Liver (tissue), 9 donors: ENCODE results near the gene URM1. TPM values are rescaled to one million over a fixed set of nuclear protein-coding genes. Genes with fewer than 3 reads are reported as not detected.

Experiments used
- DNase-seq: peaks from one replicate; pipeline ENCODE4 v3.0.0-alpha.2; 2017; ENCODE audit warnings: low spot score
- H3K27ac ChIP-seq, 2 donors: one replicate each; pipeline ENCODE4 v1.7.0; 2013; ENCODE audit warnings: inconsistent platforms in 2 of 2, low read length in 2 of 2, control low read depth in 1 of 2, low read depth in 1 of 2, mild to moderate bottlenecking in 1 of 2
- H3K27me3 ChIP-seq, 4 donors: one replicate each; pipeline versions ENCODE4 v1.6.1 to v1.7.0; 2013; ENCODE audit warnings: low read length in 3 of 4, inconsistent platforms in 1 of 4, mild to moderate bottlenecking in 1 of 4, moderate library complexity in 1 of 4; ENCODE audit not compliant: control insufficient read depth in 4 of 4, insufficient read depth in 4 of 4
- H3K36me3 ChIP-seq, 4 donors: one replicate each; pipeline versions ENCODE4 v1.6.1 to v1.7.0; 2013; ENCODE audit warnings: low read length in 3 of 4, mild to moderate bottlenecking in 3 of 4, low read depth in 1 of 4, moderate library complexity in 1 of 4; ENCODE audit not compliant: control insufficient read depth in 4 of 4, insufficient read depth in 3 of 4
- H3K4me1 ChIP-seq, 4 donors: one replicate each; pipeline versions ENCODE4 v1.6.1 to v1.7.0; 2013; ENCODE audit warnings: low read length in 3 of 4, mild to moderate bottlenecking in 3 of 4, moderate library complexity in 1 of 4; ENCODE audit not compliant: control insufficient read depth in 4 of 4, insufficient read depth in 4 of 4
- H3K4me3 ChIP-seq, 3 donors: one replicate each; pipeline versions ENCODE4 v1.6.1 to v1.7.0; 2013; ENCODE audit warnings: low read length in 3 of 3, control low read depth in 1 of 3, low read depth in 1 of 3, mild to moderate bottlenecking in 1 of 3
- H3K9ac ChIP-seq, 2 donors: one replicate each; pipeline ENCODE4 v1.7.0; 2013; ENCODE audit warnings: low read length in 2 of 2, mild to moderate bottlenecking in 2 of 2, moderate library complexity in 2 of 2, control low read depth in 1 of 2, low read depth in 1 of 2
- H3K9me3 ChIP-seq, 4 donors: one replicate each; pipeline versions ENCODE4 v1.6.1 to v1.7.0; 2013; ENCODE audit warnings: low read length in 3 of 4; ENCODE audit not compliant: control insufficient read depth in 4 of 4
- CTCF ChIP-seq: fragments of 150-350 bp; IDR thresholded peaks from 2 replicates; pipeline ENCODE4 v1.5.1; 2017; ENCODE audit warnings: improper control_type of control experiment, low read depth, low read length; ENCODE audit not compliant: missing input control
- FOXA1 ChIP-seq: IDR thresholded peaks from 2 replicates; pipeline ENCODE4 v1.6.1; 2016; ENCODE audit warnings: antibody characterized with exemption
- FOXA2 ChIP-seq: IDR thresholded peaks from 2 replicates; pipeline ENCODE4 v1.6.1; 2016; ENCODE audit warnings: antibody characterized with exemption
- GABPA ChIP-seq, 2 donors: IDR thresholded peaks in 1 of 2; conservative IDR thresholded peaks in 1 of 2; 2 replicates each; pipeline ENCODE4 v1.6.1; 2016; ENCODE audit warnings: antibody characterized with exemption in 2 of 2, mild to moderate bottlenecking in 1 of 2, moderate library complexity in 1 of 2
- HNF4A ChIP-seq, 2 donors: conservative IDR thresholded peaks; 2 replicates each; pipeline ENCODE4 v1.6.1; 2016; ENCODE audit warnings: antibody characterized with exemption in 2 of 2, mild to moderate bottlenecking in 2 of 2
- HNF4G ChIP-seq: IDR thresholded peaks from 2 replicates; pipeline ENCODE4 v1.6.1; 2016; ENCODE audit warnings: antibody characterized with exemption
- JUND ChIP-seq, 2 donors: IDR thresholded peaks; 2 replicates each; pipeline ENCODE4 v1.6.1; 2016; ENCODE audit warnings: antibody characterized with exemption in 2 of 2
- MAX ChIP-seq: IDR thresholded peaks from 2 replicates; pipeline ENCODE4 v1.6.1; 2016; ENCODE audit warnings: antibody characterized with exemption
- NR2F2 ChIP-seq: IDR thresholded peaks from 2 replicates; pipeline ENCODE4 v1.6.1; 2016; ENCODE audit warnings: antibody characterized with exemption
- RAD21 ChIP-seq, 2 donors: IDR thresholded peaks; 2 replicates each; pipeline ENCODE4 v1.6.1; 2016; ENCODE audit warnings: antibody characterized with exemption in 2 of 2, mild to moderate bottlenecking in 2 of 2
- REST ChIP-seq: IDR thresholded peaks from 2 replicates; pipeline ENCODE4 v1.6.1; 2016; ENCODE audit warnings: antibody characterized with exemption, mild to moderate bottlenecking
- RXRA ChIP-seq, 2 donors: IDR thresholded peaks; 2 replicates each; pipeline ENCODE4 v1.6.1; 2017 to 2018; ENCODE audit warnings: antibody characterized with exemption in 2 of 2, mild to moderate bottlenecking in 1 of 2
- TAF1 ChIP-seq: conservative IDR thresholded peaks from 2 replicates; pipeline ENCODE4 v1.6.1; 2016; ENCODE audit warnings: antibody characterized with exemption, mild to moderate bottlenecking
- YY1 ChIP-seq: IDR thresholded peaks from 2 replicates; pipeline ENCODE4 v1.6.1; 2016; ENCODE audit warnings: antibody characterized with exemption, mild to moderate bottlenecking
- ZBTB33 ChIP-seq: IDR thresholded peaks from 2 replicates; pipeline ENCODE4 v1.6.1; 2016; ENCODE audit warnings: antibody characterized with exemption
- WGBS: extraction: QIAGEN DNeasy Blood & Tissue Kit; methylation state at CpG from one replicate; pipeline ENCODE4 v1.1.7; 2013; 5-methylcytosine and 5-hydroxymethylcytosine counted together
- polyA plus RNA-seq, 2 donors: library from polyadenylated mRNA; stranded (reverse) in 1 of 2; unstranded in 1 of 2; fragments of 200-250 nt in 1 of 2; fragments of >200 nt in 1 of 2; fragmentation: Nextera tagmentation in 1 of 2; extraction: Ambion mirVana in 1 of 2; gene quantifications; one replicate each; pipeline versions ENCODE4 v1.2.1 to v1.2.3, GENCODE V29; 2013 to 2015
- total RNA-seq, 2 donors: library from RNA; depleted of rRNA; stranded (reverse); fragments of >200 nt; gene quantifications; one replicate each; pipeline ENCODE4 v1.2.3, GENCODE V29; 2014
- donor health status: healthy.
- donor health status: healthy.
- donor health status: healthy.
- donor health status: healthy.
- donor health status: healthy.

Gene URM1
- total and polyA plus RNA-seq, 4 donors, result 12.1 to 35.0 (median 19.5) TPM

- no peak for TF ChIP-seq NR2F2
- TF ChIP-seq MAX, result no peak
These were observed 27.3 kb upstream of the URM1 start (continued) for GRCh38 chr9:128343855-128344254.

GRCh38 chr9:128344931-128345605 lies 26.1 kb upstream of the URM1 start:
- H3K4me1 ChIP-seq, result peaks cover 0 to 15% (median 9%) of the 10 kb centered on the region in 4 donors
- no peaks in the 10 kb centered on the region for H3K27me3 ChIP-seq
- DNase-seq, result no peak
- peaks cover 13 to 47% (median 24%) of the 10 kb centered on the region in 4 donors for H3K36me3 ChIP-seq
- H3K9ac ChIP-seq, result no peak overlapping the region
- TF ChIP-seq REST, result no peak
- TF ChIP-seq YY1, result no peak
- no peak for TF ChIP-seq RXRA (IDR thresholded peaks at IDR 0.05)
- no peak for TF ChIP-seq GABPA (IDR thresholded peaks at IDR 0.05 in 1 of 2, conservative IDR thresholded peaks at IDR 0.05 in 1 of 2)
- TF ChIP-seq ZBTB33, result no peak
- WGBS, result 97% methylated on average over 28 of the region's 28 CpGs
- H3K27ac ChIP-seq, result no peak overlapping the region
- H3K4me3 ChIP-seq, result no peak overlapping the region
- H3K9me3 ChIP-seq, result no peaks in the 10 kb centered on the region

GRCh38 chr9:128349125-128349524 lies 22.0 kb upstream of the URM1 start:
- Histone ChIP-seq H3K9me3 (no peaks in the 10 kb centered on the region), H3K36me3 (peaks cover 11 to 48% (median 24%) of the 10 kb centered on the region in 4 donors), H3K4me1 (no peaks in the 10 kb centered on the region), H3K9ac (no peak overlapping the region), H3K27ac (no peak overlapping the region), H3K27me3 (no peaks in the 10 kb centered on the region), H3K4me3 (no peak overlapping the region)
- TF ChIP-seq FOXA1 (no peak), RAD21 (IDR thresholded peaks at IDR 0.05) (no peak), ZBTB33 (no peak), YY1 (no peak), FOXA2 (no peak), TAF1 (no peak), HNF4G (no peak), RXRA (IDR thresholded peaks at IDR 0.05) (no peak), CTCF (no peak), HNF4A (conservative IDR thresholded peaks at IDR 0.05) (no peak), GABPA (IDR thresholded peaks at IDR 0.05 in 1 of 2, conservative IDR thresholded peaks at IDR 0.05 in 1 of 2) (no peak), JUND (IDR thresholded peaks at IDR 0.05) (no peak)
- DNase-seq, result no peak
- 94% methylated on average over 2 of the region's 2 CpGs for WGBS
